HepG2 (cell line): ENCODE results near the gene GGNBP2. TPM values are rescaled to one million over a fixed set of nuclear protein-coding genes. Genes with fewer than 3 reads are reported as not detected.

Experiments
- CAMTA2 ChIP-seq: sonication (generic); formaldehyde crosslinking; IDR thresholded peaks from 2 replicates; pipeline ENCODE4 v1.4.0; 2020; ENCODE audit warnings: mild to moderate bottlenecking, missing genetic modification reagents, borderline replicate concordance
- CCDC6 ChIP-seq: sonication (generic); formaldehyde crosslinking; IDR thresholded peaks from 2 replicates; pipeline ENCODE4 v1.8.1; 2022; ENCODE audit warnings: mild to moderate bottlenecking, missing genetic modification reagents, moderate library complexity
- EP300 ChIP-seq, 3 experiments: sonication (generic) in 1 of 3; formaldehyde crosslinking in 1 of 3; IDR thresholded peaks; 2 replicates each; pipeline versions ENCODE4 v1.5.1 to v1.6.1; 2011 to 2020; ENCODE audit warnings: low read depth in 2 of 3, low read length in 2 of 3, borderline replicate concordance in 1 of 3, improper control_type of control experiment in 1 of 3, mild to moderate bottlenecking in 1 of 3, missing genetic modification reagents in 1 of 3, moderate library complexity in 1 of 3
- FOXK1 ChIP-seq: sonication (generic); formaldehyde crosslinking; IDR thresholded peaks from 2 replicates; pipeline ENCODE4 v1.4.0; 2020; ENCODE audit warnings: low read depth, missing genetic modification reagents, borderline replicate concordance
- FUBP1 ChIP-seq: sonication (generic); formaldehyde crosslinking; IDR thresholded peaks from 2 replicates; pipeline ENCODE4 v1.5.1; 2020; ENCODE audit warnings: missing genetic modification reagents, mild to moderate bottlenecking, borderline replicate concordance
- KAT7 ChIP-seq: IDR thresholded peaks from 2 replicates; pipeline ENCODE4 v1.6.1; 2018; ENCODE audit warnings: borderline replicate concordance, missing compliant biosample characterization
- NFAT5 ChIP-seq: sonication (generic); formaldehyde crosslinking; IDR thresholded peaks from 2 replicates; pipeline ENCODE4 v1.4.0; 2020; ENCODE audit warnings: missing genetic modification reagents
- TSC22D2 ChIP-seq: sonication (generic); formaldehyde crosslinking; IDR thresholded peaks from 2 replicates; pipeline ENCODE4 v1.5.1; 2020; ENCODE audit warnings: missing genetic modification reagents, mild to moderate bottlenecking, borderline replicate concordance
- ZBTB26 ChIP-seq: IDR thresholded peaks from 2 replicates; pipeline ENCODE4 v1.6.1; 2016; ENCODE audit warnings: missing compliant biosample characterization, missing genetic modification reagents, borderline replicate concordance
- ZBTB4 ChIP-seq: sonication (generic); formaldehyde crosslinking; IDR thresholded peaks from 2 replicates; pipeline ENCODE4 v1.4.0; 2020; ENCODE audit warnings: missing genetic modification reagents, mild to moderate bottlenecking, borderline replicate concordance
- ZFP62 ChIP-seq: sonication (generic); formaldehyde crosslinking; IDR thresholded peaks from 2 replicates; pipeline ENCODE4 v1.4.0; 2020; ENCODE audit warnings: missing genetic modification reagents
- ZFYVE20 ChIP-seq: sonication (generic); formaldehyde crosslinking; IDR thresholded peaks from 2 replicates; pipeline ENCODE4 v1.8.0; 2023; ENCODE audit warnings: low read depth, mild to moderate bottlenecking, moderate library complexity, missing genetic modification reagents, borderline replicate concordance
- ZNF605 ChIP-seq: sonication (generic); formaldehyde crosslinking; IDR thresholded peaks from 2 replicates; pipeline ENCODE4 v1.8.0; 2022; ENCODE audit warnings: mild to moderate bottlenecking, missing genetic modification reagents
- ZSCAN21 ChIP-seq: sonication (generic); formaldehyde crosslinking; IDR thresholded peaks from 2 replicates; pipeline ENCODE4 v1.8.0; 2022; ENCODE audit warnings: mild to moderate bottlenecking, missing genetic modification reagents, moderate library complexity, borderline replicate concordance
- polyA plus RNA-seq, 8 experiments: library from polyadenylated mRNA; depleted of rRNA in 3 of 8; stranded (reverse) in 7 of 8; unstranded in 1 of 8; fragments of >200 nt; fragmentation: Illumina TruSeq in 4 of 8; extraction: Trizol in 4 of 8; gene quantifications; 2 replicates each; pipeline versions ENCODE4 v1.2.1 to v1.2.3, GENCODE V29; 2011 to 2016; ENCODE audit warnings: low read depth in 4 of 8, missing spikeins in 1 of 8, mixed read lengths in 1 of 8; ENCODE audit not compliant: insufficient read depth in 1 of 8
- total RNA-seq, 5 experiments: library from RNA; depleted of rRNA; stranded (reverse); fragments of >200 nt; fragmentation: Illumina TruSeq; extraction: Trizol; gene quantifications; 2 replicates each; pipeline ENCODE4 v1.2.3, GENCODE V29; 2016; ENCODE audit warnings: low read depth in 1 of 5

Gene GGNBP2
- total and polyA plus RNA-seq, 2 of the 13 experiments (the other 11 are each of a cell fraction or from before 2014, with no cell fraction given): 53.3 to 84.2 TPM

GRCh38 chr17:36545465-36546417, 1.0 kb downstream of the GGNBP2 start (continued):
- TF ChIP-seq ZBTB4 (no peak), TSC22D2 (CRISPR knock-in tag) (no peak), FUBP1 (no peak), ZFP62 (CRISPR knock-in tag) (no peak), CCDC6 (CRISPR knock-in tag) (peak; percentile 54; the same call in 1 of the 2 replicates), ZBTB26 (CRISPR knock-in tag) (peak; percentile 47; the same call in 1 of the 2 replicates), ZFYVE20 (CRISPR knock-in tag) (no peak), KAT7 (CRISPR knock-in tag) (peak; percentile 97; the same call in 1 of the 2 replicates), FOXK1 (CRISPR knock-in tag) (peak; percentile 92; the same call in 1 of the 2 replicates), NFAT5 (CRISPR knock-in tag) (no peak), ZSCAN21 (CRISPR knock-in tag) (peak; percentile 73), CAMTA2 (CRISPR knock-in tag) (no peak), EP300 (IDR thresholded peaks at IDR 0.05; ENCODE audit: low read depth in 2 of 2, low read length in 2 of 2) (peak; percentile 54 to 76), EP300 (CRISPR knock-in tag; IDR thresholded peaks at IDR 0.05; ENCODE audit: borderline replicate concordance) (no peak), ZNF605 (CRISPR knock-in tag) (no peak)
